Neural cell (in vitro differentiated cells): Measurements from ENCODE around the gene PSRC1. TPM values are rescaled to one million over a fixed set of nuclear protein-coding genes. Genes with fewer than 3 reads are reported as not detected.

Experiments
- H2AFZ ChIP-seq: fragments of 200-600, 300-800 bp; sonication (generic), shearing (Covaris generic); 2 replicates; pipeline ENCODE4 v1.6.0; 2014; ENCODE audit warnings: low read depth, mild to moderate bottlenecking, antibody characterized with exemption, low read length, moderate library complexity
- H3F3A ChIP-seq: fragments of 200-600 bp; shearing (Covaris generic); 2 replicates; pipeline ENCODE4 v1.6.1; 2016; ENCODE audit warnings: mild to moderate bottlenecking, moderate library complexity, mixed read lengths, antibody characterized with exemption, low read length; ENCODE audit not compliant: insufficient read depth, poor library complexity, severe bottlenecking
- H3K27ac ChIP-seq: fragments of 200-600, 300-800 bp; sonication (generic), shearing (Covaris generic); 2 replicates; pipeline ENCODE4 v1.5.1; 2014; ENCODE audit warnings: mild to moderate bottlenecking, low read length, moderate library complexity
- H3K27me3 ChIP-seq: fragments of 300-800, 200-600 bp; sonication (generic), shearing (Covaris generic); 2 replicates; pipeline ENCODE4 v1.6.0; 2014; ENCODE audit warnings: mild to moderate bottlenecking, low read depth, low read length, moderate library complexity; ENCODE audit not compliant: insufficient read depth
- H3K36me3 ChIP-seq: fragments of 300-800, 200-600 bp; sonication (generic), shearing (Covaris generic); 2 replicates; pipeline ENCODE4 v1.5.1; 2014; ENCODE audit warnings: mild to moderate bottlenecking, antibody characterized with exemption, low read length, moderate library complexity; ENCODE audit not compliant: insufficient read depth
- H3K4me2 ChIP-seq: fragments of 300-800, 200-600 bp; sonication (generic), shearing (Covaris generic); 2 replicates; pipeline ENCODE4 v1.6.0; 2014; ENCODE audit warnings: mild to moderate bottlenecking, low read length
- H3K4me3 ChIP-seq: fragments of 300-800, 200-600 bp; sonication (generic), shearing (Covaris generic); 2 replicates; pipeline ENCODE4 v1.5.1; 2014; ENCODE audit warnings: mild to moderate bottlenecking, low read length, moderate library complexity
- H3K79me2 ChIP-seq: fragments of 200-600 bp; shearing (Covaris generic); replicated peaks from 2 replicates; pipeline ENCODE4 v1.6.0; 2014; ENCODE audit warnings: mild to moderate bottlenecking, low read length, moderate library complexity; ENCODE audit not compliant: insufficient read depth
- H3K9ac ChIP-seq: fragments of 300-800, 200-600 bp; sonication (generic), shearing (Covaris generic); 2 replicates; pipeline ENCODE4 v1.6.1; 2016; ENCODE audit warnings: mild to moderate bottlenecking, low read length, mixed read lengths
- H3K9me2 ChIP-seq: fragments of 200-600 bp; shearing (Covaris generic); 2 replicates; pipeline ENCODE4 v1.6.1; 2016; ENCODE audit warnings: mild to moderate bottlenecking, low read length, mixed read lengths; ENCODE audit not compliant: insufficient read depth
- H3K9me3 ChIP-seq: fragments of 200-600, 300-800 bp; sonication (generic), shearing (Covaris generic); 2 replicates; pipeline ENCODE4 v1.6.1; 2016; ENCODE audit warnings: mild to moderate bottlenecking, mixed run types, low read length, moderate library complexity, mixed read lengths
- H4K20me1 ChIP-seq: fragments of 200-600 bp; shearing (Covaris generic); 2 replicates; pipeline ENCODE4 v1.6.1; 2016; ENCODE audit warnings: mild to moderate bottlenecking, mixed run types; ENCODE audit not compliant: insufficient read depth
- CTCF ChIP-seq: fragments of 450-650 bp; IDR thresholded peaks from 2 replicates; pipeline ENCODE4 v1.5.1; 2014; ENCODE audit warnings: antibody characterized with exemption, mild to moderate bottlenecking, moderate library complexity; ENCODE audit not compliant: poor library complexity, severe bottlenecking
- EP300 ChIP-seq: fragments of 450-650 bp; conservative IDR thresholded peaks from 2 replicates; pipeline ENCODE4 v1.6.1; 2014; ENCODE audit warnings: antibody characterized with exemption, mild to moderate bottlenecking, moderate library complexity; ENCODE audit not compliant: poor library complexity, severe bottlenecking
- EZH2 ChIP-seq: fragments of 200-600, 300-800 bp; shearing (Covaris generic), sonication (generic); IDR thresholded peaks from 2 replicates; pipeline ENCODE4 v1.6.1; 2014; ENCODE audit warnings: antibody characterized with exemption, low read length, borderline replicate concordance, mild to moderate bottlenecking; ENCODE audit not compliant: insufficient read depth, poor library complexity, severe bottlenecking
- MXI1 ChIP-seq: fragments of 450-650 bp; conservative IDR thresholded peaks from 2 replicates; pipeline ENCODE4 v1.6.1; 2014; ENCODE audit warnings: antibody characterized with exemption, mild to moderate bottlenecking; ENCODE audit not compliant: poor library complexity, severe bottlenecking
- POLR2AphosphoS5 ChIP-seq: IDR thresholded peaks from 2 replicates; pipeline ENCODE4 v1.6.1; 2012
- RAD21 ChIP-seq: fragments of 450-650 bp; conservative IDR thresholded peaks from 2 replicates; pipeline ENCODE4 v1.6.1; 2014; ENCODE audit warnings: antibody characterized with exemption, mild to moderate bottlenecking, moderate library complexity
- REST ChIP-seq: IDR thresholded peaks from 2 replicates; pipeline ENCODE4 v1.6.1; 2012; ENCODE audit warnings: borderline replicate concordance
- SMC3 ChIP-seq: fragments of 450-650 bp; conservative IDR thresholded peaks from 2 replicates; pipeline ENCODE4 v1.6.1; 2014; ENCODE audit warnings: antibody characterized with exemption, mild to moderate bottlenecking, moderate library complexity; ENCODE audit not compliant: poor library complexity
- TAF1 ChIP-seq: IDR thresholded peaks from 2 replicates; pipeline ENCODE4 v1.6.1; 2012; ENCODE audit warnings: low read depth
- polyA plus RNA-seq: library from polyadenylated mRNA; depleted of rRNA; stranded (reverse); fragments of >200 nt; gene quantifications from 2 replicates; pipeline ENCODE4 v1.2.3, GENCODE V29; 2014

Gene PSRC1
- polyA plus RNA-seq, 1 donor from 2014 or later: 5.4 TPM

GRCh38 chr1:109269212-109269980, 13.5 kb downstream of the PSRC1 start:
- H3K9me2 ChIP-seq: no peaks in the 10 kb centered on the region
- no peaks in the 10 kb centered on the region for H3K27me3 ChIP-seq
- H3K36me3 ChIP-seq: peaks cover 5% of the 10 kb centered on the region
- no peak overlapping the region for H3K4me2 ChIP-seq
- no peaks in the 10 kb centered on the region for H4K20me1 ChIP-seq
- no peaks in the 10 kb centered on the region for H3F3A ChIP-seq
- no peaks in the 10 kb centered on the region for H3K9me3 ChIP-seq
- no peak overlapping the region for H3K27ac ChIP-seq
- H2AFZ ChIP-seq: no peak overlapping the region
- no peaks in the 10 kb centered on the region for H3K79me2 ChIP-seq
- H3K4me3 ChIP-seq: no peak overlapping the region
- TF ChIP-seq POLR2AphosphoS5 (no peak), EP300 (no peak), SMC3 (no peak), MXI1 (no peak), RAD21 (no peak), REST (no peak), CTCF (no peak), EZH2 (no peak), TAF1 (no peak)
- no peak overlapping the region for H3K9ac ChIP-seq

GRCh38 chr1:109268431-109269211, 14.3 kb downstream of the PSRC1 start:
- H3K9me2 ChIP-seq: no peaks in the 10 kb centered on the region
- no peaks in the 10 kb centered on the region for H3K27me3 ChIP-seq
- TF ChIP-seq EZH2 (no peak), CTCF (no peak), MXI1 (no peak)
- no peaks in the 10 kb centered on the region for H4K20me1 ChIP-seq
- H3K9ac ChIP-seq: no peak overlapping the region
- peaks cover 5% of the 10 kb centered on the region for H3K36me3 ChIP-seq
- no peaks in the 10 kb centered on the region for H3F3A ChIP-seq
- no peaks in the 10 kb centered on the region for H3K79me2 ChIP-seq
- H2AFZ ChIP-seq: no peak overlapping the region
- H3K9me3 ChIP-seq: no peaks in the 10 kb centered on the region
- H3K4me3 ChIP-seq: no peak overlapping the region
- no peak overlapping the region for H3K4me2 ChIP-seq
- no peak overlapping the region for H3K27ac ChIP-seq
